Right hindlimb (tissue), 1 donor: ENCODE data around the gene BRME1.
"Not testable (repeated sequence)": the region's sequence is repeated elsewhere in the genome, so short reads cannot be mapped to it uniquely, and the experiment has no call there.

ENCODE experiments used
- DNase-seq: peaks from one replicate; pipeline ENCODE4 v3.0.0-alpha.2; 2018

The BRME1 gene

DNA sequence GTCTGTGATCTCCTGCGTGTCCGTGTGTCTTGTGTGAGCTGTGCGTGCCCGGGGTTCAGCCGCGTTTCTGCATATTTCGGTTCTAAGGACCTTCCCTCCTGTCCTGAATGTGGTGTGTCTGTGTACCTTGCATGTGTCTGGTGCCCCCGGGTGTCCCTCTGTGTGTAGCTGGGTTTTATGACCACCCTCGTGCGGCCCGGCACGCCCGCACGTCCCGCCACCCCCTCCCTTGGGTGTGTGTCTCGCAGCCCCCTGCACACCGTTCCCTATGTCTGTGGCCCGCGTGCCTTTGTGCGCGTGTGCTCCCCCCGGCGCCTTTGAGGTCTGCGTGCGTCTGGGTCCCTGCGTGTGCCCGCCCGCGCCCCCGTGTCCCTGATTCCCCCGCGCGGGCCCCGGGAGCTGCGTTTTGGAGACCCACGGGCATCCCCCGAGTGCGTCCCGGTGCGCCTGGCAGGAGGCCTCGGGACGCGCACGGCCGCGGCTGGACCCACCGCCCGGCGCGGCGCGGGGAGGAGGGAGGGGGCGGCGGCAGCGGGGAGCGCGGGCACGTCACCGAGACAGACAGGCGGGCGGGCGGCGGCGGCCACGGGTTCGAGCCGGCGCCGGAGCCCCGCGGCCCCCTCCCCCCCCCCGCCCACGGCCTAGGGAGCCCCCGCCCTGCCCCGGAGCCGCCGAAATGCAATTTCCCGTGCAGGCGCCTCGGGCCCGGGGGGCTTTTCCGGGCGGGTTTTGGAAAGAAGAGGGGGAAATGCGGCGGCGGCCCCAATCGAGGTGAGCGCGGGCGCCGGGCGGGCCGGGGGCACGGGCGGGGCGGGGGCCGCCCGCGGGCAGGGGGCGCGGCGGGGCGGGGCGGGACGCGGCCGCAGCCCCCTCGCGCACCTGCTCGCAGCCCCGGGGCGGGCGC, 41.0 kb downstream of the BRME1 start:
- DNase-seq = no peak

DNA sequence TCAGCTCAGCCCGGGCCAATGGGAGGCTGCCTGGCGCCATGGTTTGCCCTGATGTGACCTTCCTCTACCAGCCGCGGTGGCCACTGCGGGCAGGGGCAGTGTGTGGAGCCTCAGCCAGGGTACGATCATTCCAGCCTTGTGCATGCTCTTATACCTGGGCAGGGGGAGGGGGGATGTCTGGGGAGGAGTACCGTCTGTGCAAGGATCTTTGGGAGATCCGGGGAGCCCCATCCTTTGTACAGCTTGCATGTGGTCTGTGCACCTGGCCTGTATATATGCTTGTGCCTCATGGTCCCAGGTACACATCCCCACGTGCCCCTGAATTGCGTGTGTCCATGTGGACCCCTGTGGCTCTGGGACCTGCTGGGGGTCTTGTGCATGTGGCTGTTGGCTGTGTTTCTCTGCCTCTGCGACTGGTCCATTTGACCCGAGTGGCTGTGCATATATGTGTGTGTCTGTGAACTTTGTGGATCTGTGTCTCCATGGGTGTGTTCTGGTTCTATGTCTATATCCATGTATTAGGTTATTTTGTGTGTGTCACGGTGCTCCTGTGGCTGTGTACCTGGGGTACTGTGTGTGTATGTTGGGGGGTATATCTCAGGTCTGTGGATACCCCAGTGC, 41.8 kb downstream of the BRME1 start:
- no peak for DNase-seq

DNA sequence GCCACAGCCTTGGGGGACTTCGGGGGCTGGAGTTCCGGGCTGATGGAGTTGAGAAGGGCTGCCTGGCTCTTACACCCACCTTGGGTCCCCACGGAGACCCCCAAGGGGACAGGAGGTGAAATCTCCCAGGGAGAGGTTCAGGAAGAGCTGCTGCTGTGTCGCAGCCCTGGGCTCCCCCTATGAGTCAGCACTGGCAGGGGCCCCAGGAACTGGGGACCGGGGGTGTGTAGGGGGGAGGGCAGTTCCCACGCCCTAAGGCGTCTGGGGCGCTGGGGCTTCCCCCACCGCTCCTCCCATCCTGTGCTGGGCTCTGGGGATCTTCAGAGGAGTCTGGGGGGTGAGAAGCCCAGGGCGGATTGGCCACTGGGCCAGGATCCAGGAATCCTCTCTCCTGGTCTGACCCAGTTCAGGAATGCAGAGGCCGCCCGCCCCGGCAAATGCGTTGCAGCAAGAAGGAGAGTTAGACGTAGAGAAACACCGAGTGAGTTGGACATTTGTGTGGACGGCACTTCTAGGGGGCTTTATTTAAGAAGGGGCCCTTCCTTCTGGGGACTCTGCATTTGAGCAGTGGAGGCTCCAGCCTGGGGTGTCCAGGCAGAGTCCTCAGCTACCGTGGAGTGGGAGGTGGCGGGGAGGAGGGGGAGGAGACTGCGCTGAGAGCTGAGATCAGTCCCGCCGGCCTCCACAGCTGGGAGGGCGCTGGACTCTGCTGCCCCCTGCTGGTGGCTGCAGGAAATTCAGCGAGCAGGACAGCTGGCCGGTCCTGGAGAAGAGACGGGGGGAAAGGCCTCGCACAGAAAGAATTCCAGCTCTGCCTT, 44.0 kb downstream of the BRME1 start:
- peak; percentile 97 for DNase-seq

DNA sequence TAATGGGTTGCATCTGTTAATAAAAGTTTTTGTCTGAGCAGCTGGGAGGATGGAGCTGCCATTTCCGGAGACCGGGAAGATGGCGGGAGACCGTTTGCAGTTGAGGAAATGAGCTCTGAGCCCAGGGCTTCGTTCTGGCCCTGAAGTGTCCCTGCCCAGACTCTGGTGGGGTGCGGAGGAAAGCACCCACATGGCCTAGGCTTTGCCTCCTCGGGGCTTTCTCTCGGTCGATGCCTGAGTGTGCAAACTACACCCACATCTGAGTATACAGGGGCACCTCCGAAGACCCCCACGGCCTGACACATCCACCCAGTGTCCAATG, 44.6 kb downstream of the BRME1 start:
- no peak for DNase-seq

DNA sequence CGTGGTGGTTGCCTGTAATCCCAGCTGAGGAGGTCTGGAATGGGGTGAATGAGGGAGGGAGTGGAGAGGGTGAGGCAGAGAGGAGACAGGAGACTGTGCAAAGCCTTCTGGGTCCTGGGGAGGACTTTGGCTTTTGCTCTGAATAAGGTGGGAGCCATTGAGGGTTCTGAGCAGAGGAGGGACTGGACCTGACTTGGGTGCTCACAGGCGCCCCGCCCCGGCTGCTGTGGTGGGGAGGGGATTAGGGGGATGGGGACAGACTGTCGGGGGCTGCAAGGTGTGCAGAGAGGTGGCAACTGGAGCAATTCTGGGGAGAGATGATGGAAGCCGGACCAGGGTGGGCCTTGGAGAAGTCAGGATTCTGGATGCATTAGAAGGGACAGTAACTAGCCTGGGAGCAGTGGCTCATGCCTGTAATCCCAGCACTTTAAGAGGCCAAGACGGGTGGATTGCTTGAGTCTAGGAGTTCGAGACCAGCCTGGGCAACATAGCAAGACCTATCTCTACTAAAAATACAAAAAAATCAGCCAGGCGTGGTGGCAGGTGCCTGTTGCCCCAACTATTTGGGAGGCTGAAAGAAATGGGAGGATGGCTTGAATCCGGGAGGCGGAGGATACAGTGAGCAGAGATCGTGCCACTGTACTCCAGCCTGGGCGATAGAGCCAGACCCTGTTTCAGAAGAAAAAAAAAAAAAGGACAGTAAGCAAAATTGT, 45.1 kb downstream of the BRME1 start:
- peak; percentile 24 for DNase-seq

DNA sequence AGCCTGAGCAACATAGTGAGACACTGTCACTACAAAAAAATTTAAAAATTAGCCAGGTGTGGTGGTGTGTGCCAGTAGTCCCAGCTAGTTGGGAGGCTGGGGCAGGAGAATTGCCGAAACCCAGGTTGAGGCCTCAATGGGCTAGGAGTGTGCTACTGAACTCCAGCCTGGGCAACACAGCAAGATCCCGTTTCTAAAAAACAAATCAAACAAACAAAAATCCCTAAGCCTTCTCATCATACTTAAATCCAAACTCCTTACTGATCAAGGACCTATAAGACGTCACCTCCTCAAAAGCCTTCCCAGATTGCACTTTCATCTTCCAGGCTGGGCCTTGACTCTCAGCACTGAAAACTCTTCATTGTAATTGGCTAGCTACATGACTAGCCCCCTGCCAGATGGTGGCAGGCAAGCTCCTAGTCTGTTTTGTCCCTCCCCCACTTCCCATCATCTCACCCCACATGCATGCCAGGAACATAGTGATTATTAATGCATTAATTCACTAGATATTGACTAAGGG, 46.5 kb downstream of the BRME1 start:
- DNase-seq = no peak

DNA sequence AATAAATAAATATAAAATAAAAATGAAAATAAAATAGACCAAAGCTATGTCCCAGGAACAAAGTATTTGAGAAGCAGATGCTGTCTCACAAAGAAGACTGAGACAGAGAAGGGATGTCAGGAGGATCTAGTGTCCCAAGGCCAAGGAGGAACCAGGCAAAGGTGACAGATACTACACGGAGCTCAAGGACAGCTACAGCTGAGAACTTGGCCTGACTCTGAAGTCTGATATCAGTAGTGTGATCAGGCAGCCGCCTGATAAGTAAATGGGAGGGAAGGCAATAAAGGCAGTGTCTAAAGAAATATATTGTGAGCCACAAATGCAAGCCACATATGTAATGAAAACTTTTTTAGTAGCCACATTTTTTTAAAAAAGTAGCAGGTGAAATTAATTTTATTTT, 49.4 kb downstream of the BRME1 start:
- no peak for DNase-seq

DNA sequence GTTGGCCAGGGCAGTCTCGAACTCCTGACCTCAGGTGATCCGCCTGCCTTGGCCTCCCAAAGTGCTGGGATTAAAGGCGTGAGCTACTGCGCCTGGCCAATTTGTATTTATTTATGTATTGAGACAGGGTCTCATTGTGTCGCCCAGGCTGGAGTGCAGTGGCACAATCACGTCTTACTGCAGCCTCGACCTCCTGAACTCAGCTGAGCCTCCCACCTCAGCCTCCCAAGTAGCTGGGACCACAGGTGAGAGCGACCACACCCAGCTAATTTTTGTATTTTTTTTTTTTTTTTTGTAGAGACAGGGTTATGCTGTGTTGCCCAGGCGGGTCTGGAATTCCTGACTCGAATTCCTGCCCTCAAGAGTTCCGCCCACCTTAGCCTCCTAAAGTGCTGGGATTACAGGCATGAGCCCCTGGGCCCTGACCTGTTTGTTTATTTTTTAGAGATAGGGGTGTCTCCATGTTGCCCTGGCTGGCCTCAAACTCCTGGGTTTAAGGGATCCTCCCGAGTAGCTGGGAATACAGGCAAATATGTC, 53.7 kb downstream of the BRME1 start:
- not testable (repeated sequence) for DNase-seq

DNA sequence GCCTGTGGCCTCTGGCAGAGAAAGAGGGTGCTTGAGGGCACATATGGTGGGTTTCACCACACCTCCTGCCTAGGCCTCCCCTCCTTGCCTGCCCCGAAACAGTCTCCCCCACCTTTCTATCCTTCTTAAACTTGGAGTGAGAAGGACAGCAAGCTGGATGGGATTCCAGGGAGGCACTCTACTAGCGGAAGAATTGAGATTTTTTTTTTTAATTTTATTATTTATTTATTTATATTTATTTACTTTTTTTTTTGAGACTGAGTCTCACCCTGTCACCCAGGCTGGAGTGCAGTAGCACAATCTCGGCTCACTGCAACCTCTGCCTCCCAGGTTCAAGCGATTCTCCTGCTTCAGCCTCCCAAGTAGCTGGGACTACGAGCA, 54.2 kb downstream of the BRME1 start:
- not testable (repeated sequence) for DNase-seq

DNA sequence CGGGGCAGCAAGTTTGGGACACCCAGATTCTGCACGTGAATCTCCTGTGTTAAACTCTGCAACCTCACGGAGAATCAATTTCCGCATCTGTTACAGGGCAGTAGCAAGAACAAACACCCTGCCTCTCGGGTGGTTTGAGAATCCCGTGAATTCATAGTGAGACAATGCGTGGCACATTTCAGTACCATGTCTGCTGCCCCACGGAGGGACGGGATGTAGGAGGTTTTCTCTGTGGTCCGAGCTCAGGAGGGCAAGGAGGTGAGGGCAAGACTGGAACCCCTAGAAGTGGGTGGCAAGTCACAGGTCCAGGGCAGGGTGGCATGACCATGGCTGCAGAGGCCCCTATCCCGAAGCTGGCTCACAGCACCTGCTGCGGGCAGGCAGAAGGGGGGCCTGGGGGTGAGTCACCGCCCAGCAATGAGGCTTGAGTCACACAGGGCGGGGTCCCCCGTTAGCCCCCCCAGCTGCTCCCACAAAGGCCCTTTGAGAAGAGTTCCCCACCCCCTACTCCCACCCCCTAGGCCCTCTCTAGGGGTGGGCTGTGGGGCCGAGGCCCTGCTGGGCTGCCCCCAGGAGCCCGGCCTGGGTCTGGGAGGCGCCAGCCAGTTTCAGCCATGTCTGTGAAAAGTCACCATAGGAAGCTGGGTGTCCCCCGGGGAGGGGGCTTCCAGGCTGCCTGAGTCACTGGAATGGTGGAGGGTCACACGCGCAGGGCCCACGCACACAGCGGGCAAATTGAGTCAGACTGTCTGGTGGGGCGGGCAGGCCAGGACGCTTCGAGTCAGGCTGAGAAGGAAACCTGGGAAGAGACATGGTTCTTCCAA, 54.8 kb downstream of the BRME1 start:
- DNase-seq = peak; percentile 92

DNA sequence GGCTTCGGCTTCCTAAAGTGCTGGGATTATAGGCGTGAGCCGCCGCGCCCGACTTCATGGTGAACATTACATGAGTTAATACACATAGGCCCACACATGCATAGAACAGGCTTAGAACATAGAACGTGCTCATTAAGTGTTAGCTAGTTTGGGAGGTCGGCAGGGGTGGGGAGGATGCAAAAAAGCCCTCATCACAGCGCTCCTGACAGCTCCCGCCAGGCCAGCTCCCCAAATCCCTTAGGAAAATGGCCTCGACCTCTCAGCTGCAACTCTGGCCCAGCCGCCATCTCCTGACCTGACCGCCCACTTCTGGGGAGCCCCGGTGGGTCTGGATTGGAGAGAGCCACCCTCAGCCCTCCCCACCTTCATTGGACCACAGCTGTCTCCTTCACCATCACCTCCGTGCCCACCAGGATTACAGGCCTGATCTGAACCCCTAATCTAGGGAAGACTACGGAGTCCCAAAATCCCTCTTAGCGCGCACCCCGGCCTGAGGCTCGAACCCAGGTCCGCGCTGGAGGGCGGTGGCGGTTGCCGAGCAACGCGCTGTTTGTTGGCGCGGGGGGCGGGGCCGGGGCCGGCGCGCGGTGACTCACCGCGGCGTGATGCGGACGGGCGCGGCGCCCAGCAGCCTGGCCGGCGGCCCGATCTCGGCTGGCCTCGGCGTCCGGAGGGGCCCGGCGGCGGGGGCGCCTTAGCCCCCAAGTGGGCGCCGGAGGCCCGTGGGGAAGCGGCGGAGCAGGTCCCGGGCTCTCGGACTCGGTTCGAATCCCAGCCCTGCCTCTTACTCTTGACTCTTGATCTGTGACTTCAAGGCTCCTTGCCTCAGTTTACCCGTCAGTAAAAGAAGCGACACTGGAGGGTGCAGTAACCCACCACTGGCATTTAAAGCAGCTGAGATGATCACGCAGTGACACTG, 55.7 kb downstream of the BRME1 start:
- DNase-seq = peak; percentile 91

DNA sequence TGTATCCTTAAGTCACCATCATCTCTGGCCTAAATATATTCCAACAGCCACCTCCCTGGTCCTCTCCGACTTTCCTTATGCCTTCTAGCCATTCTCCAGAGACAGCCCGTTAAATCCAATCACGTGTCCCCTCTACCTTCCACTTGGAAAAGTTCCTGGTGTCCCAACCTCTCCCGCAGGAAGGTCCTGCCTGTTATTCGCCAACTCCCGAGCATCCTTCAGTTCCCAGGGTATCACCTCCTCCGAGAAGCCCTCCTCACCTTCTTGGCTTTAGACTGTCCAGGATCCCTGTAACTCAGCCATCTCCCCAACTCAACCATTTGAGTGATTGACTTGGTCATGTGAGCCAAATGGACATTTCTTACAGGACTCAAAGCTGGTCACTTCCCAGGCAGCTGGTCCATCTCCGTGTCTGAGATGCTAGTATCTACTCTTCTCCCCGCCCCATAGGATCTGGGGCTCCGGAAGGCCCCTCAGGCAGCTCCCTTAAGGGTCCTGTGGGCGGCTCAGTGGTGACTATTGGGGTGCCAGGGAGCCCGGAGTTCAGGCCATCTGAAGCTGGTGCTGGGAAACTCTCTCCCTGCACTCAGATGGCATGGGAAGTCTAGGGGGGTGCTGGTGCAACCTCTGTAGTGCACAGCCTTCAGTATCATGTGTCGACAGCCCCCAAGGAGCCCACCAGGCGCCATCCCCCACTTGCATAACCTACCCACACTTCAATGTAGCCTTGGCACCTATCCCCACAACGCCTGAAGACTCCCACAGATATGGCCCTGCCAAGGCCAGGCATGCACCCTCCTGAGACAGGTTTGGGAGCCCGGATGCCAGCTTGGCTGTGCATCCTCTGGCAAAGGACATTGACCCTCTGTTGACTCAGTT, 56.9 kb downstream of the BRME1 start:
- no peak for DNase-seq

DNA sequence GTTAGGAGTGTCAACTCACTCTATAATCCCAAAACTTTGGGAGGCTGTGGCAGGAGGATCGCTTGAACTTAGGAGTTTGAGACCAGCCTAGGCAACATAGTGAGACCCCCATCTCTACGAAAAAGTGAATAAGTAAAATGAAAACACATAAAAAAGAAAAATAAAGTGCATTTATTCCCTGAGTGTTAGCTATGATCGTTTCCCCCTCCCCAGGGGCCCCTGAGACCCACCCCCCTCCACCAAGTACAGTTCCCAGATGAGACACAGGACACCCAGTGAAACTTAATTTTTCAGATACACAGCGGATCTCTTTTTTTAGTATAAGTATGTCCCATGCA, 57.6 kb downstream of the BRME1 start:
- no peak for DNase-seq

DNA sequence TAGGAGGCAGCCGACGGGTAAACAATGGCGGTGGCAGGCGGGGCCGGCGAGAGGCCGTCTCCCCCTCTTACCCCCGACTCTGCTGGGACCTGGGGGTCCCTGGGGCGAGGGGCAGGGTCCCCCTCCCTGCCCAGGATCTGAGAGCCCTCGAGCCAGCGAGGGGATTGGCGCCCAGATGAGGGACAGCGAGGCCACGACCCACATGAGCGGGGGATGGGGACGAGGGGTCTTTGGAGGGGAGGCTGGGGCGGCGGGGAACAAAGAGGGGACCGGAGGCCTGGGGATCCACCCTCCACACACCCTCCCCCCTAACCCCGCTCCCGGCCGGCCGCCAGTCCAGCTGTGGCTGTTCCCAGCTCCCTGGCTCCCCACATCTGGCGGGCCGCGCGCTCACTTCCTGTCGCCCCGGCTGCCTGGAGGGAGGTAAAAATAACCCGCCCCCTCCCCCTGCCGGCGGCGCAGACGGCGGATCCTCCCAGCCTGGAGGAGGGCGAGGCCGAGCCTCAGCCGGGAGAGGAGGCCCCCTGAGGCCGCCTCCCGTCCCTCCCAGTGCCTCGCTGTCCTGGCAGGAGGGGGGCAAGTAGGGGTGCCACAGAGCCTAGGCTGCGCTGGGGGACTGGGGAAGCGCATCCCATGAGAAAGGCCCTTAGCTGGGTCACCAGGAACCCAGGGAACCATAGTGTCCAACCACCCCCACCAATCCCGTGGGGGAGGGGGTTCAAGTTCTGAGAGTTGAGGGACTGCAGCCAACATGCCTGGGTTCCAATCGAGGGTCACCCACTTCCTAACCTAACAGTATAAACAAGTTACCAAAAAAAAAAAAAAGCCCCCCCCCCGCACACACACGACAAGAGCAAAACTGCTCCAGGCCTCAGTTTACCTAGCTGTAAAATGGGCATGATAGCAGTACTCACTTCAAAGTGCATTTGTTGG, 58.2 kb downstream of the BRME1 start:
- DNase-seq = peak; percentile 98

DNA sequence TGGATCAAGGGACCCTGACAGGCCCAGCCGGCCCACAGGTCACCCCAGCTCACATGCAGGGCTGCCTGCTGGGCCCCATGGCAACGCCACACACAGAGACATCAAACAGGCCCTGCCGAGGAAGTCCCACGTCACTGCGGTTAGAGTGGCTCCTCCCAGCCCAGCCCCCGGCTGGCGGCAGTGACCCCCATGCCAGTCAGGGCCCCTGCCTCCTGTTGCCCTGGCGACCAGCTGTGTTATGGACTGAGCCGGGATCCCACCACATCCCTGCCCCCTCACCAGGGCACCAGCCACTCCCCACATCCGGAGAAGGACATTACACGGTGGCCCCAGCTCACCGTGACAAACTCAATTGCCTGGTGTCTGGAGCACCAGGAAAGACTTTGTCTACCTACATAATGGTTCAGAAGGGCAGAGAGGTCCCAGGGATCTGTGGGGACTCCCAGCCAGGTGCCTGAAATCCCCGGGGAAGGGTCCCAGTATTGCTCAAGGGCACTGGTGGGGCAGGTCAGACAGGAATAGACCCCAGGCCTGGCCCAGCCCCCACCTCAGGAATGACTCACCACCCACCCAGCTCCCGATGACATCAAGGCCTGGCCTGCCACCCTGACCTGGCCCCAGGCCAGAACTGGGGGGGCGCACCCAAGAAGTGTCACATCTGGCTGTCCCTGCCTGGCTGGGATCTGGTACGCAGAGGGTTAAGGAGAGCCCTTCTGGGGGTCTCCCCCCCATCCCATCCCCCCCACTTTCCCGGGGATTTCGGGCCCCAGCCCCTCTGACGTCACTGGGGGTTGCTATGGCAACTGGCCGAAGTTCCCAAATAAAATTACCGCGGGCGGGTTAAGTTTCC, 59.1 kb downstream of the BRME1 start:
- peak; percentile 96 for DNase-seq

DNA sequence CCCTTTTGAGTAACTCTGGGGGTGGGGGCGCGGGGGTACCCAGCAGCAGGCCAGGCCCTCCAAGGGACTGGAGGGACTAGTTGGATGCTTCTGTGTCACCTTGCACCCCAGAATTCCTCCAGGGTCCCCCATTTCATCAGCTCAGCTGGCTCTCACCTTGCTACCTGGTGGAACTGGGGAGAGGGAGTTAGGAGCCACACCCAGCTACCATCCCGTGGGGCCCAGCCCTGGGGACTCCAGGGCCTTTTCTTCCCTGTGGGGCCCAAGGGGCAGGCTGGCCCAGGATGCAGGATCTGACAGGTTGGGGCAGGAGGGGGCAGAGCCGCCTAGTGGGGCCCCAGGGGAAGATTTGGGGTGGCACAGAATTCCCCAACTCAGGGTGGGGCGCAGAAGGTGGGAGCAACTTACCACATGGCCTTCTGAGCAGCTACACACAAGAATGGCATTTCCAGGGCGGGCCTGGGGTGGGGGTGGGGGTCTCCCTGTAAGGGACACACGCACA, 61.7 kb downstream of the BRME1 start:
- DNase-seq = no peak
